Fibroblast of villous mesenchyme (primary cell): Measurements from ENCODE around the gene PLEKHH3. TPM values are rescaled to one million over a fixed set of nuclear protein-coding genes. Genes with fewer than 3 reads are reported as not detected.
A peak's percentile ranks its signal among the peaks of the same experiment; 100 is the strongest.
"Not testable (repeated sequence)": the region's sequence is repeated elsewhere in the genome, so short reads cannot be mapped to it uniquely, and the experiment has no call there.

Source experiments
- DNase-seq: peaks from one replicate; pipeline ENCODE4 v3.0.0-alpha.2; 2010; ENCODE audit warnings: low read depth
- H3K4me3 ChIP-seq: 2 replicates; pipeline ENCODE4 v1.5.1; 2011; ENCODE audit warnings: low read depth, mild to moderate bottlenecking, low read length
- CTCF ChIP-seq: IDR thresholded peaks from 2 replicates; pipeline ENCODE4 v1.5.1; 2012; ENCODE audit warnings: low read depth, mild to moderate bottlenecking, low read length; ENCODE audit not compliant: insufficient read depth
- total RNA-seq: library from RNA; depleted of rRNA; stranded (reverse); fragments of >200 nt; gene quantifications from 2 replicates; pipeline ENCODE4 v1.2.3, GENCODE V29; 2012

PLEKHH3 gene
- total RNA-seq, 1 donor, result 13.8 TPM

GRCh38 chr17:42639525-42640113, 37.2 kb downstream of the PLEKHH3 start:
- no peak for TF ChIP-seq CTCF
- H3K4me3 ChIP-seq, result no peak overlapping the region
- DNase-seq, result no peak

GRCh38 chr17:42632949-42633444, 43.8 kb downstream of the PLEKHH3 start:
- TF ChIP-seq CTCF, result no peak
- no peak for DNase-seq
- H3K4me3 ChIP-seq, result no peak overlapping the region

- H3K4me3 ChIP-seq, result no peak overlapping the region
- DNase-seq, result peak; percentile 41
- no peak for TF ChIP-seq CTCF
Observed at GRCh38 chr17:42629411-42630009, 47.3 kb downstream of the PLEKHH3 start.

GRCh38 chr17:42627032-42627764, 49.6 kb downstream of the PLEKHH3 start:
- not testable (repeated sequence) for H3K4me3 ChIP-seq, DNase-seq

GRCh38 chr17:42623732-42624596, 52.8 kb downstream of the PLEKHH3 start:
- DNase-seq, result no peak
- TF ChIP-seq CTCF, result no peak
- no peak overlapping the region for H3K4me3 ChIP-seq

- no peak overlapping the region for H3K4me3 ChIP-seq
- no peak for TF ChIP-seq CTCF
- DNase-seq, result no peak
Observed at GRCh38 chr17:42623271-42623670, 53.5 kb downstream of the PLEKHH3 start.

- not testable (repeated sequence) for H3K4me3 ChIP-seq, DNase-seq
Observed at GRCh38 chr17:42621987-42622386, 54.8 kb downstream of the PLEKHH3 start.
